LHCN-M2 (cell line): Measurements from ENCODE around the gene TLE4. TPM values are rescaled to one million over a fixed set of nuclear protein-coding genes. Genes with fewer than 3 reads are reported as not detected.
"Not testable (repeated sequence)": the region's sequence is repeated elsewhere in the genome, so short reads cannot be mapped to it uniquely, and the experiment has no call there.

ENCODE experiments used
- DNase-seq: peaks from one replicate; pipeline ENCODE4 v3.0.0-alpha.2; 2012; ENCODE audit warnings: low read depth
- total RNA-seq: library from RNA; depleted of rRNA; stranded (reverse); fragments of >200 nt; gene quantifications from 2 replicates; pipeline ENCODE4 v1.2.3, GENCODE V29; 2014

TLE4 gene
- total RNA-seq, 1 experiment from 2014 or later, result 48.8 TPM

DNA sequence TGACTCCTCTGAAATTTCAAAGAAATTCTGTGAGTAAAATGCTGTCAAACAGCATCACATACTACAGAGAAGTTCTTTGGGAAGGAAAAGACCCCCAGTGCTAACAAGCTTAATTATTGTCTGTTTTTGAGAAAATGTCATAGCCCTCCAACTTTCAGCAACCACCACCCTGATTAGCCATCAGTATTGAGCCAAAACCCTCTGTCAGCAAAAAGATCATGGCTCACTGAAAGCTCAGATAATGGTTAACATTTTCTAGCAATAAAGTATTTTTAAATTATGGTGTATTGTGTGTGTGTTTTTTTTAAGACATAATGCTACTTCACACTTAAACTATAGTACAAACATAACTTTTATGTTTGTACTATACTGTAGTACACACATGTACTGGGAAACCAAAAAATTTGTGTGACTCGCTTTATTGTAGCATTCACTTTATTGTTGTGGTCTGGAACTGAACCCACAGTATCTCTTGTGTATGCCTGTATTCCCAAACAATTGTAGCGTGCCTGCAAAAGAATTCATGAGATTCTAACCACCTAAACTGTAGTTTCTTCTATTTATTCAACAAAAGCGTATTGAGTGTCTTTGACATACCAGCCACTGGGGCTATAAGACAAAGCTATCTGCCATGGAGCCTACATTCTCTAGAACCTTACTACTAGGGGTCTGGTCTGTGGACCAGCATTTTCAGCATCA, 31.6 kb downstream of the TLE4 start:
- DNase-seq, result peak; percentile 69

DNA sequence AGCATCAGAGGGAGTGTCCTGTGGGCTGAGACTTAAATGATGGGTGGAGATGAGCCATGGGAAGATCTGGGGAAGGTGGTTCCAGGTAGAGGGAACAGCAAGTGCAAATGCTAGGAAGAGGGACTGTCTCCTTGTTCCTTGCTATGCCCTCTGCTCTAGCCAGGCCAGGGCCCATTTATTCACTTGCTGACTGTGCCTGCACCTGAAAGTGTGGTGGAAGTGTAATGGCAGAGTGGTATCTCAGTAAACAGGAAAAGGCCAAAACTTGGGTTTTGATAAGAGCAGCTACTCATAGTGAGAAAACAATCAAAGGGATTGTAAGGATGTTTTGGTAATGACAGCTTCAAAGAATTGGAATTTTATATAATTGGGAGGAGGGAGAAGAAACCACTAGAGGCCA, 32.4 kb downstream of the TLE4 start:
- DNase-seq, result no peak

DNA sequence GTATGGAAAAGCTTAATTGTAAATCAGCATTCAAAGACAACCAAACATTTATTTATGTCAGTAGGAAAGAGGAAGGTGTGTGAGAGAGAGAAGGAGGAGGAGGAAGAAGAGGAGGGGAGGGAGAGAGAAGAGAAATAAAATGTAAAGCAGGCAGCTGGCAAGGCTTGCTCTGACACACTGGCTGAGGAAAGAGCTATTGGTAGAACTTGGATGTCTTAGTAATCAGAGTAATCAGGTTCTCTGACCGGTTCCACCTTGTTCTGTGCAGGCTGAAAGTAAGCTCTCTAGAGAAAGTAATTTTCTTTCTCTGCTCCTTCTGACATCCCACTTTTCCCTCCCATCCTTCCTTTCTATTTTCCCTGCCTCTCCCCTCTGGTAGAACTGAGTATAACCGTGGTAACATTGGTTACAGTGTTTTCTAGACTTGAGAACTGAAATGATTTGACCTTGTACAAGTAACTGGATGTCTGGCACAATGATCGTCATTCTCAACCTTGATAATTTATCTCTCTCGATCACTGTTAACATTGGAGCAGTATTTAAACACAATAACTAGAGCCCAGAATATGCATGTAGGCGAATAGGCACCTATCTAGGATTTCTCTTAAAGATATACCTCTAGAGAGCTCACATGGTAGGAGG, 33.3 kb downstream of the TLE4 start:
- no peak for DNase-seq

DNA sequence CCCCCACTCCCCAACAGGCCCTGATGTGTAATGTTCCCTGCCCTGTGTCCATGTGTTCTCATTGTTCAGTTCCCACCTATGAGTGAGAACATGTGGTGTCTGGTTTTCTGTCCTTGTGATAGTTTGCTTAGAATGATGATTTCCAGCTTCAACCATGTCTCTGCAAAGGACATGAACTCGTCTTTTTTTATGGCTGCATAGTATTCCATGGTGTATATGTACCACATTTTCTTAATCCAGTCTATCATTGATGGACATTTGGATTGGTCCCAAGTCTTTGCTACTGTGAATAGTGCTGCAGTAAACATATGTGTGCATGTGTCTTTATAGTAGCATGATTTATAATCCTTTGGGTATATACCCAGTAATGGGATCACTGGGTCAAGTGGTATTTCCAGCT, 34.8 kb downstream of the TLE4 start:
- not testable (repeated sequence) for DNase-seq

DNA sequence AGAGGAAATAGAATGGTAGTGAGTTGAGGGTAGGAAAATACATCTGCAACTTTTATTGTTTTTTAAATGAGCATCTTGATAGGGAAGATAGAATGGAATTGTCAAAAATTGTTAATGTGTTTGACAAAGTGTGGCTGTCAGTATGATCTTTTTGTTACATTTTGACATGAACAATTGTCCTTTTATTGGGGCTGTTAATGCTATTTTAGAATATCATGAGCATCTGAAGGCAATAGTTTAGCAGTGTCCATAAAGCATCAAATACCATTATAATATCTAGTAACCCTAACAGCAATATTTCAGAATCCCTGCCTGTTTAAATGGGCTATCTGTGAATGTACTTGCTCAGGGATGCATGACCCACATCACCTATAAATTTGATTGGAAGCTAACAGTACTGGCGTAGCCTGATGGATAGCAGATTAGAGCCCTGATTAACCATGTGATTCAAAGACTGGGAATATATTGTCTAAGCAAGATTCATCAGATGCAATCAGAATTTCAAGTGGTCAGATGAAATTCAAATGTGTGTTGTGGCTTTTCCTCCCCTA, 37.8 kb downstream of the TLE4 start:
- DNase-seq, result no peak

DNA sequence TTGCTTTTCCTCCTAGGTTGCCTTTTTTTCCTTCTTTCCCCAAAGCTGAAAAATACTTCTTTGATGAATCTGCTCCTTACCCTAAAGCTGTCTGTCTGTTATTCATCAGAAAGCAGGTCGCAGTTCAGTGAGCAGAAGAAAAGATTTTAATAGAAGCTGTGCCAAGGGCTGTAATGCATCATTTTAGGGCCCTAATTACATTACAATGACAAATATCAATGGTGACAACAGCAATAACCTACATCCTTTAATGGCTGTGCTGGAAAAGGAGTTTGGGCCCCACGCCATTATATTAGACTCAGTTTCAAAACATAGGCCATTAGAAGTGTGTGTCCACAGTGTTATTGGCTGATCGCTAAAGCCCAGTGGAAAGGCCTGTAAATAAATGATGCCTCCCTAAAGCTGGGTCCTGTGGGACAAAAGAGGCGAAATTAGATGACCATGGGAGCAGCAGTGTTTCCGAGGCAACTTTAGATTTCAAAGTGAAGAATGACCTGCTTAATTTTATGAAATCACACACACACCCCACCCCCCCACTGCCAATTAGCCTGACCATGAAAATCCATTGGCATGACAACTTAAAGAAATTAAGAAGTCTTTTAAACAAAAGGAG, 38.4 kb downstream of the TLE4 start:
- DNase-seq, result no peak

DNA sequence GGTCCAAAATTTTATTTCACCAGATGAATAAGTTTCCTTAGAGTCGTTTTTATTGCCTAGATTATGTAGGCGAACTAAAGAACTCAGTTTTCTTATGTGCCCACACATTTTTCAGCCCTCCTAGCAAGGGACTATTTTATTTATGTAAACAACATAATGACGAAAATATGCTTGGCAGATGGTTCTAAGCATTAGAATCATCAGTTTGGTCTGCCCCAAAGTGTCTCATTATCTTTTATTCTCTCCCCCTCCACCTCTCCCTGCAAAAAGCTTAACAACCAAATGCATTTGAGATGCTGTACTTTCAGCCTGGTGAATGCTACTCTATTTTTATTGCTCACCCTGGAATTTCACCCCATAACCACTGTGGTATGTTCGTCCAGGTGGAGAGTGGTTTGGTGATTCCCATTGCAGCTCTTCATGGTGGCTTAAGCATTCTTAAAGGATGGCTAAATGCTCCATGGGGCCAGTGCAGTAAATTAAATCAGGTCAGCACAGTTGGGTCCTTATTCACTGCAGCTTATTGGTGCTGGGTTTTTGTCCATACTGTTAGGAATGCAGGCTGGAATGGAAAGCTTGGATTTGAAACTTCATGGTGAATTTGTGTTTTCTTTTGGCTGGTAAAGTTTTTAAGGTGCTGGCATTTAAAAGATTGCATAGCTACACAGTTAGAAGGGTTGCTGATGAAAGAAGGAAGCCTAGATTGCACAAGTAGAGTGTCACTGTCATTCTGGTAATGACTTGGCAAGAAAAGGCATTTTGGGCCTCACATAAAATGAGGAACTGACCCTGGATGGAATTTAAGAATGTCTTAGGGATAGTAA, 39.2 kb downstream of the TLE4 start:
- DNase-seq, result peak; percentile 94

DNA sequence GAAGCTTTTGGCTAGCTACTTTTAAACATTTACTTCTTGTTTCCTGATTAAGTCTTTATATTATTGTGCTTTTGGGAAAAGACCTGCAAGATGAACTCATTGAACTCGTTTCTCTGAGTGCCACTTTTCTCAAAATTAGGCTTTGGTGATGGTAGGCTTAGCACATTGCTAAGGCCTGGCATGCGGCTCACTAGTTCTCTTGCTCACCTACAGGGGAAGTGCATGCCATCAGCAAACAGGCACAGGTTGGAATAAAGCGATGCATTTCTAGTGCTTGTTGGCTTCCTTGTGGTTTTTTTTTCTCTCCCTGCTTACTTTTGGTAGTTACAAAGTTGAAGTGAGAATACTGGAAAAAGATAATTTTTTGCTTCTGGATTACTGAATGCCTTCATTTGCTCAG, 41.4 kb downstream of the TLE4 start:
- no peak for DNase-seq

DNA sequence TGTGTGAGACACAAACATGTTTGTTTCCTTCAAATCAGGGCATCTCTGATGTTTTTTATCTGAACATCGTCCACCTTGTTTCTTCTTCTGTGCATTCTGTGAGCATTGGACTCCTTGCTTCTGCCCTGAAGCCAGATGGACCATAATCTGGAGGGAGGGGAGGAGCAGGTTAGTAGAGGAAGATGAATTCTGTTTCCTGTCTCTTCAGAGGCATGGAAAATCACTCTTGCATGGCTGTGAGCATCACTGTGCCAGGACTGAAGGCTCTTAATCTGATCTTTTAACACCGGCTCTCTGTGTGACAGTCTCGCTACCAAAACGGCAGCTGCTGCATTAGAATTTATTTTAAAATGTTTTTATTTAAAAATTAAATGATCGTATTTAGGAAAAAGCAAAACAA, 43.3 kb downstream of the TLE4 start:
- no peak for DNase-seq

DNA sequence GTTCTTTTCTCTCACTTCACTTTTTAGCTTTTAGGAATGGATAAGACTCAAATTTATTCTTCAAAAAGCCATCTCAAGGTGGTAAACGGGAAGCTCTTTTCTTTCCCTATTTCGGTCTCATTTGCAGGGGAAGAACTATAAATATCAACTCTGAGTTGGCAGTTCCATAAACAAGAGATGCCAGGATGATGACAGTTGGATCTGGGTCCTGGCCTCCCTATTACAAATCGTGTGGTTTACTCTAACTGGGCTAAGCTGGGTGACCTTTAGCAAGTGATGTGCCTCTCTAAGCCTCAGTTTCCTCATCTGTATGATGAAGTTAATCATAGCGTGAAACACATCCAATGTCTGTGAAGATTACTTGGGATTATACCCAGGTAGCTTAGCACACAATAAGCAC, 44.2 kb downstream of the TLE4 start:
- peak; percentile 63 for DNase-seq

DNA sequence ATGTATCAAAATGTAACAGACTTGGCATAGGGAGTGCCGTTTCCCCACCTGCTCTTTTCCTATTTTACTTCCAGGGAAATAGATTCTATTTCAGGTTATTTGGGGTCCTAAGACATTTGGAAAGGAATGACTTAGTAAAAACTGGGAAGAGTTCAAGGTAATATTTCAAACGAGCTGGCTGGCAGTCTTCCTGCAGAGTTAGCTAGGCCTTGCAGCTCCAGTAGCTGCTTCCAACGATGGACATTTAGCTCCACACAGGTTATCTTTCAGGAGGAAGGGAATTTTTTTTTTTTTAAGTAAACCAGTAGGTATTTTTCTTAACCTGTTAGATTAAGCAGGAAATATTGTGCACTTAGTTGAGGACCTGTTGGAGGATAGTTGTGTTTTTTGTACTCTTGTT, 45.2 kb downstream of the TLE4 start:
- no peak for DNase-seq

DNA sequence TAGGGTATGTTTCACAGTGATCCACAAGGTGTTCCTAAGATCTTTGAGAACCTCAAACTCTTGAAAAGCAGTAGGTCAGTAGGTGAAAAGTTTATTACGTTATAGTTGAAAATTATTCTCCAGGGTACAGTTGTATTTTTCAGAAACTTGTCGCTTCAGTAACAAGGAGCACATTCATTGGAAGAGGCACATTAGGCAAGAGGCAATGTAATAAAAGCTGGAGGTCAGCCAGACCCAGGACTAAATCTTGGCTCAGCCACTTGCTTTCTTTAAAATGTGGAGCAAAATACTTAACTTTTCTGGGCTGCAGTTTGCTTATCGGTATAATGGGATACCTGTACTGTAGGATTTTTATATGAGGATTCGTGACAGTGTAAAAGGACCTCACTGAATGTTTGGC, 45.6 kb downstream of the TLE4 start:
- DNase-seq, result no peak

DNA sequence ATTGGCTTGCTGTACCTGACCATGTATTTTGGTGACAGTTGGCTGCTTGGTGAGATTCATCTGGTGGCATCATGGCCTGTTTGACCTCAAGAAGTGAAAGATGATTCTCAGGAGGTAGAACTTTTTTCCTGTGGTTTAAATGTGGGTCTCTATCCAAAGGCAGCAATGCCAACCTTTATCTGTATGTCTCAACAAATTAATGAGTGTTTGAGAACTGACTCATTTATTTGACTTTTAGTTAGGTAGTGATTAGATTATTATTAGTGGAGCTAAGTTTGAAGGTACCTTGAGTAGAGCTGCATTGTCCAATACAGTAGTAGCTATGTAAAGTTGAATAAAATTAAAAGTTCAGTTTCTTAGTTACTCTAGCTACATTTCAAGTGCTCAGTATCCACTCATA, 48.2 kb downstream of the TLE4 start:
- DNase-seq, result no peak

DNA sequence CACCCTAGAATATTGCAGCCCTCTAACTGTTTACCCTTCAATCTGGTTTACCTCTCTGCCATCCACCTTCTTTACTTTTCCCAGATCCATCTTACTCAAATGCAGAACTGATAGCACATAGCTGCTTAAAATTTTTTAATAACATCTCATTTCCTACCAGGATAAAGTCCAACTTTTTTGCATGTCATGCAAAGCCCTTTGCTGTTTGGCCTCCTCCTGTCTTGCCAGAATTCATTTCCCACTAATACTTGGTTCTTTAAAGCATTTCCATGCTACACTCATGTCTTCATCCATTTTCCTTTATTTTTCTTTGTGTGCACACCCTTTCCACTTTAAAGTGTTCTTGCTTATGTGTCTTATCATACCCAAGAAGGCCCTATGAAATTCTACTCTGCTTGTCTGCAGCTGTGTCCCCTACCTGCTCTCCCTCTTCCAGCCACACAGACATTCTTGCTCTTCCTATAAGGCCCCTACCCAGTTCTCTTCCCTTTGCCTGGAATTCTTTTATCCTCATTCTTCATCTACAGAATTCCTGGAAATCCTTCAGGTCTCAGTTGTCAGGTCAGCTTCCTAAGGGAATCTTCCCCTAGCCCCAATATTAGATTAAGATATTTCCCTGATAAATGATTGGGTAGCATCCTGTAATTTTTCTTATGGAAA, 50.3 kb downstream of the TLE4 start:
- DNase-seq, result no peak

DNA sequence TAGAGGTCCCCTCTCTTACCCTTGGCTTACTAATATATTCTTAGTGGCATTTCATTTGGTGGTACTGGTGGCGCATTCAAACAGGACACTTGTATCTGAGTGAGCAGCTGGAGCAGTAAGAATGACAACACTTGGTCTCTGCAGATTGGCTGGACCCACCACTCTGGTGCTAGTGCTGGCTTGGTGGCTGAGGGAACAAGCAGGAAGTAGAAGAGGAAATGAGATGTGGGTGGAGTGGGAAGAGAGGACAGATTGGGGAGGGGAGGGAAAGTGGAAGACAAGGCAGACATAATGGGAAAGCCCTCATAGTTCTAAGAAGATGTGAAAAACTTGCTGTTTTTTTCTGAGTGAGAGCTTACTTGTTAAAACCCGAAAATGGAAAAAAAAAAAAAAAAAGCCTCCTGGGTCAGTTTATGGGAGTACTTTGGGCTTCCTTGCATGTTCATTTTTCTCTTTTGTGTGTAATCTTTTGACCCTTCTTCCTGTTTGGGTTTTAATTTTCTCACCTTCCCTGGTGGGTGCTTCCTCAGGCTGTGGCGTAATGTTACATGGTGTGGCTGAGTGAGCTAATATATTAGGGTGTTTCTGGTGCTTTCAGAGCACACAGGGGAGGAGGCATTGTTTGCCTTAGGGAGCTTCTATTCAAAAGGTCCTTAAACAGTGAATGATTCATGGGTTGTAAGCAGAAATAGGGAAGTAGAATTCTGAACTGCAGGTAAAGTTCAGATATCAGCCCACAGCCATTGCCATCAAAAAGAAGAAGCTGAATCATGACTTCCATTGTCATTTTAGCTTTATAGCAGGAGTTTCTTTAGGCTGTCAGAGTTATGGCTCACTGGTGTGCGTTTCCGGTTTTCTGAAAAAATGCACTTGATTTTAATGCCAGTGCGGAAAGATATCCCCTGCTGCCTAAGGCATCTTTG, 52.3 kb downstream of the TLE4 start:
- no peak for DNase-seq

DNA sequence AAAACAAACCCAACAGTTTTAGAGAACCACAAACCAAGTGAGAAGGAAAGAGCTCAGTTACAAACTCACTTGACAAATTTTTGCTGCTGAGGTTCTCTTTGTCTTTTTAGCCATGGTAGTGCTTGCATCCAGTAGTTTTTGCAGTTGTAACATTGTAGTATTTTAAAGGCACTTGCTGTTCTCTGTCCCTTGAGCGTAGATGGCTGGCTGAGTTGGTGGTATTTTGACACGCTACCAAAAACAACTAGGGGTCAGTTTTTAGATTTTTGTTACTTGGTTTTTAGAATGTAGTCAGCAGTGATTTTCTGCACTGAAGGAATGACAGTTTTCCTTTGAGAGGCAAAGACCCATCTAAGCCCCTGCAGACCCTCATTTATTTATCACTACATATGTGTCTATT, 58.0 kb downstream of the TLE4 start:
- no peak for DNase-seq

DNA sequence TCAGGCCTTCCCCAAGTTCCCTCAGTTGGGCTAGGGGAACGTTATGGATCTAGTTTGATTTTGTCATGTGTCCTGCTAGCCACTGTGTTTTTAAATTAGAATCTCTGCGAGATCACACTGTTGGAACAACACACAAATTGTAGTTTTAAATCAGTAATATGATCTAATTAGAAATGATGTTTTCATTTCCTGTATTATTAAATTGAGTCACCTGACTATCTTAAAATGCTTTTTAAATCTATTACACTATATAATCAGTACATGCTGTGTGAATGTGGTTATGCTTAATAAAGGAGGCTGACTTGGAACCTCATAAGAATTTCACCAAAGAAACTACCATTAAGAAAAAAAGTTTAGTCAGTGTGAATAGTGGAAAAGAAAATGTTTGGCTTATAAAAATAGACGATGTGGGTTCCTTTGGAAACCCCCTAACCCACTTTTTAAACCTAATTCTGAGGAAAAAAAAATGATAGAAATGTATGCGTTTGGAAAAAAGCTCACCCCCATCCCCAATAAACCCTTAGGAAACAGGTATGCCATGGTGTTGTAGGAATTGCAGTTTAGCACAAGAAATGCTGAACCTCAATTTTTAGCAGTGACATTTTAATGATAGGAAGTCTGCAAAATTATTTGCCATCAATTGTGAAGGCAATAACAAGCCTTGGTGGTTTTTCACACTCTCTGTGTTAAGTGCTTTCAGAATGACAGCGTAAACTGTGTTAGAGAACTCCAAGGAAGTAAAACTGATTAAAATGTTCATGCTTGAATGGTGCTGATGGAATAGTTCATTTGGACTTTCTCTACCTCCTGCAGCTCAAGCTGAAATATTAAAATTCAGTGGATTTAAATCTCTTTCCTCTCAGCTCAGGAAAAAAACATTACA, 59.0 kb downstream of the TLE4 start:
- DNase-seq, result no peak

DNA sequence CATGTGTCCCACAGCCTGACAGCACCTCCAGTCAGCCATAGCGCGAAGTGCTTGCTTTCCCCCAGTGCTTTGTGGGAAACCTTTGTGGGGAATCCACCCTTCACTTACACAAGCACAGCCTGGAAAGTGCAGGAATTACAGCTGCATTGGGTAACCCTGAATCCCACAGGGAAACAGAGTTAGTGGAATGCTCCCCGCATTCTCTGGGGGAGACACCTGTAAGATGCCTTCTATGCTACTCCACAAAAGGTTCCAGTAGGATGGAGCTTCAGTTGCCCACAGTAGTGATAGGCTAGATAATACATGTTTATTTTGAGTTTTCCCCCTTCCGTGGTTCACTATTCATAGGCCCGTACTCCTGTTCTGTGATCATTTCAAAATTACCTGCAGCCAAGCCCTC, 60.3 kb downstream of the TLE4 start:
- DNase-seq, result no peak

DNA sequence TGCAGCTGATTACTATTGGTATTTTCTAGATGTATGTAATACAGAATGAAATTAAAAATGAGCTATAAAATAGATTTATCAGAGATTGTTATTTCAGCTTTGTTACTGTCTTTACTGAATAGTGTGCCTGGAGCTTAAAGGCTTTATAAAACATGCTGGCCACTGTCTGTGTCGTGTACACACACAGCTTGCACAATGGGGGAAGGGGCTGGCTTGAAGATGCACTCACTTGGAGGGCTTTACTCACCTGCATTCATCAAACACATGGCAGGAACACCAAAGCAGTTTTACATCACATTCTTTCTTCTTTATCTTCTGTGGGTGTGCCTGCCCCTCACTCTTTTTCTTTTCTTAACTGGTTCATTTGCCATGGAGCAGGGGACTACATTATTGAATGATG, 60.9 kb downstream of the TLE4 start:
- no peak for DNase-seq
